GM19463 (cell line): ENCODE measurements around the gene SESN2.

Experiments used
- ATAC-seq: cut with Tn5 transposase; IDR thresholded peaks from one replicate; pipeline ENCODE4 v1.9.1; 2021; ENCODE audit warnings: mild to moderate bottlenecking, moderate library complexity; ENCODE audit not compliant: unreplicated experiment

The SESN2 gene, protein sequence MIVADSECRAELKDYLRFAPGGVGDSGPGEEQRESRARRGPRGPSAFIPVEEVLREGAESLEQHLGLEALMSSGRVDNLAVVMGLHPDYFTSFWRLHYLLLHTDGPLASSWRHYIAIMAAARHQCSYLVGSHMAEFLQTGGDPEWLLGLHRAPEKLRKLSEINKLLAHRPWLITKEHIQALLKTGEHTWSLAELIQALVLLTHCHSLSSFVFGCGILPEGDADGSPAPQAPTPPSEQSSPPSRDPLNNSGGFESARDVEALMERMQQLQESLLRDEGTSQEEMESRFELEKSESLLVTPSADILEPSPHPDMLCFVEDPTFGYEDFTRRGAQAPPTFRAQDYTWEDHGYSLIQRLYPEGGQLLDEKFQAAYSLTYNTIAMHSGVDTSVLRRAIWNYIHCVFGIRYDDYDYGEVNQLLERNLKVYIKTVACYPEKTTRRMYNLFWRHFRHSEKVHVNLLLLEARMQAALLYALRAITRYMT

DNA sequence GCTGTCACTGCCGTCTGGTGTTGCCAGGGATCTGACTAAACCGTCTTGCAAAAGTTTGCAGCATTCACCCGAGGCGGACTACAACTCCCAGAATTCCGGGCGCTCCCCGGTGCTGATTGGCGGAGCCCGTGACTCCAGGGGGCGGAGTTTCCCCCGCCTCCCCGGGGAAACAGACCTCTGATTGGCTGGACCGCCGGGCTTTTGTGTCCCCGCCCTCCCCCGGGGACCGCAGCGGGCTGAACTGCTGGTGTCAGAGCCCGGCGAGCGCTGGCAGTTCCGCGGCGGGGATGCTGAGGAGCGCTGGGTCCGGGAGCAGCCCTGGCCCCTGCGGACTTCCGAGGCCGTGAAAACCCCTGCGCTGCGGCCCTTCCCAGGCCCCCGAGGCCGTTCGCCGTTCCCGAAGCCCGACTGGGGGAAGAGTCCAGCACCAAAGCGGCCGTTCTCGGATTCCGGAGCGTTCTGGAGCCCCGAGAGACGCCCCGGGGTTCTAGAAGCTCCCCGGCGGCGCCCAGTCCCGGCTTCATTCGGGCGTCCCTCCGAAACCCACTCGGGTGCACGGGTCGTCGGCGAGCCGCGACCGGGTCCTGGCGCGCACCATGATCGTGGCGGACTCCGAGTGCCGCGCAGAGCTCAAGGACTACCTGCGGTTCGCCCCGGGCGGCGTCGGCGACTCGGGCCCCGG, at the start of gene SESN2:
Gene SESN2, plus strand, starts transcription at position 267 of the 682 bp plus-strand sequence. Its CDS starts 330 bp downstream, at position 597.
- ATAC-seq = peak; percentile 94

GRCh38 chr1:28209700-28210099, 49.6 kb upstream of the SESN2 start:
- ATAC-seq = no peak

DNA sequence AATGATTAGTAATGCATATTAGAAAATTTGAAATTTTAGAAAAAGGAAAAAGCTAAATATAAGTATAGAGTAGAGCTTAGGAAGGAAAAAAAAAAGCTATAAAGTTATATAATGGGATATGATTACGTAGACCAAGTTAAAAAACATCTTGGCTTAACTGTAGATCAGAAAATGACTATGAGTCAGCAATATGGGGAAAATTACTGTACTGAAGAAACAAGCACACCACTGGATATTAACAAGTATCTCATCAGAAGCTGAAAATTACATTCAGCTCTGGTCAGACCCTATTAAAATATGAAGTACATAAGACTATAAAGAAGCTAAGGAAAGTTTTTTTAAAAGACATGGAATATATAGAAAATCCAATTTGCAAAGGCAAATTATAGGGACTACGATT, 46.0 kb upstream of the SESN2 start:
- no peak for ATAC-seq

DNA sequence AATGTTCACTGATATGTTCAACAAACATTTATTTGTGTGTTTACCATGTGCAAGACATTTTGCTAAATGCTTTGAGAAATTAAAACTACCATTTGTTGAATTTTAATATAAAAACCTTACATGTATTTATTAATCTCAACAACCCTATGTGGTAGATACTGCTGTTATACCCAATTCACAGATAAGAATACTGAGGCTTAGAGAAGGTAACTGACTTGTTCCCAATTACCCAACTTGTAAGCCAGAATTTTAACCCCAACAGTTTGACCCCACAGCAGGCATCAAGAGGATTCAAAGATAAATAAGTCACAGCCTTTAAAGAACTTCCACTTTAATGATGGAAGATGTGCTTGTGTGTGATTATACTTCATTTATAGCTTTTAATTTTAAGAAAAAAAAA, 30.2 kb upstream of the SESN2 start:
- ATAC-seq = no peak

- no peak for ATAC-seq
Measured at GRCh38 chr1:28229996-28230395, 29.3 kb upstream of the SESN2 start.

DNA sequence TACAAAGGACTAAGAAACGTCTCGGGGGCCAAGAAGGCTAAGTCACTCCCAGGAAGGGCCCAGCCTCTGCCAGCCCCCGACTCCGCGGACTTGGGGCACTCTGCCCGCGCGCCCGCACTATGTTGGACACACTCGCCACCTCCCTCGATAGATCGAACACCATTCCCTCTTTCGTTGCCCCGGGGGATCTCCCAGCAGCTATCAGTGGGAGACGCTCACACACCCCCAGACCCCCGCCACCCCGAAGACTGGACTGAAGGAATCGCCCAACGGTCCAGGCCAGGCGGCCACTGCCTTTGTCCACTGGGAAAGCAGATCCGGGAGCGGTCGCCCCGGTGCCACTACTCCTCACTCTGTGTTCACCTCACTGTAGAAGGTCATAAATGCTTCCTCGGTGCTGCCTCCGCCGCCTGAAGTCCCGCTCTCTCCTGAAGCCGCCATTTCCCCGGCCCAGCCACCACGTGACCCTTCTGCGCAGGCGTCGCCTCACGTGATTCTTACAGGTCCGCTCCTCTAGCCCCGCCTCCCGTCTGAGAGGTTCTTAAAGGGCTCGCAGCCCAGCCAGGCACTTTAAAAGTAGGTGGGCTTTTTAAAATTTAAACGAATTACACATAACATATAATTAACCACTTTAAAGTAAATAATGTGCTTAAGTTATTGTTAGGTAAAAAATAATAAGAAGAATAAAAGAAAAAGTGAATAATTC, 26.6 kb upstream of the SESN2 start, which contains the start of gene DNAJC8:
Gene DNAJC8, minus strand, starts transcription at position 472 of the 706 bp plus-strand sequence. Its CDS starts 31 bp downstream, at position 441.
- ATAC-seq = no peak

DNA sequence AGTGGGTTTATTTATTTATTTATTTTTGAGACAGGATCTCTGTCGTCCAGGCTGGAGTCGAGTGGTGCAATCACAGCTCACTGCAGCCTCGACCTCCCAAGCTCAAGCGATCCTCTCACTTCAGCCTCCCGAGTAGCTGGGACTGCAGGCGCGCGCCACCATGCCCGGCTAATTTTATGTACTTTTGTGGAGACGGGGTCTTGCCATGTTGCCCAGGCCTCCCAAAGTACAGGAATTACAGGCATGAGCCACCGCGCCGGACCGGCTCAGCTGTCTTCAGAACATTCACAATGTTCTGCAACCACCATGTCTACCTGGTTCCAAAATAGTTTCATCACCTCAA, 26.1 kb upstream of the SESN2 start:
- no peak for ATAC-seq

DNA sequence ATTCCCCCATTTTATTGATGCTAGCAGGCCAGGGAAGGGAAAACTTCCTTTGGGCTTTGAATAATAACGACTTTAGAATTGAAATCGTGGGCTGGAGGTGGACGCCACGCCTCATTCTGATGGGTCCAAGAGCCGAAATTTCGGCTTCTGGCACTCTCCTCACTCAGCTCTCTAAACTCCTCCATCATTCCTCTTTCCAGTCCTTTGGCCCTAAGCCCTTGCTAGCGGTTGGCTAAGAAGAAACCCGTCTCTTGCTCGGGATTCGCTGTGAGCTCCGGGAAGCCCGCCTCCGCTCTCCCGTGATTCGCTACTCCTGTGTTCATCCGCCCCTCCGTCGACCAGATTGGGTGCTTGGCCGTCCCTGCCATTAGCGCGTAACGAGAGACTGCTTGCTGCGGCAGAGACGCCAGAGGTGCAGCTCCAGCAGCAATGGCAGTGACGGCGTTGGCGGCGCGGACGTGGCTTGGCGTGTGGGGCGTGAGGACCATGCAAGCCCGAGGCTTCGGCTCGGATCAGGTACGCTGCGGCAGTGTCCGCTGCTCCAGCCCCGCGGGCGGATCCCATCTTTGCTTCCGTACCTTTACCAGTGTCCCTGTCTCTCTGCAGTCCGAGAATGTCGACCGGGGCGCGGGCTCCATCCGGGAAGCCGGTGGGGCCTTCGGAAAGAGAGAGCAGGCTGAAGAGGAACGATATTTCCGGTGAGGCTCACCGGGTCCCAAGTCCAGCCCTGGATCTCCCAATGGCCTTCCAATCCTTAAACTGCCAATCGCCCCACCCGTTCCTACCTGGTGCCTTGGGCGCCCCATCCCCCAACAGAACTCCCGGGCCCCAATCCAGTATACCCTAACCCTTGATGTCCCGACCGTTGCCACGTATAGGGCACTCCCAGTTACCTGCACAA, 23.3 kb upstream of the SESN2 start, which contains the start of gene ATP5IF1:
Gene ATP5IF1, plus strand, starts transcription at position 370 of the 901 bp plus-strand sequence. Its CDS starts 60 bp downstream, at position 430.
- ATAC-seq = peak; percentile 90

DNA sequence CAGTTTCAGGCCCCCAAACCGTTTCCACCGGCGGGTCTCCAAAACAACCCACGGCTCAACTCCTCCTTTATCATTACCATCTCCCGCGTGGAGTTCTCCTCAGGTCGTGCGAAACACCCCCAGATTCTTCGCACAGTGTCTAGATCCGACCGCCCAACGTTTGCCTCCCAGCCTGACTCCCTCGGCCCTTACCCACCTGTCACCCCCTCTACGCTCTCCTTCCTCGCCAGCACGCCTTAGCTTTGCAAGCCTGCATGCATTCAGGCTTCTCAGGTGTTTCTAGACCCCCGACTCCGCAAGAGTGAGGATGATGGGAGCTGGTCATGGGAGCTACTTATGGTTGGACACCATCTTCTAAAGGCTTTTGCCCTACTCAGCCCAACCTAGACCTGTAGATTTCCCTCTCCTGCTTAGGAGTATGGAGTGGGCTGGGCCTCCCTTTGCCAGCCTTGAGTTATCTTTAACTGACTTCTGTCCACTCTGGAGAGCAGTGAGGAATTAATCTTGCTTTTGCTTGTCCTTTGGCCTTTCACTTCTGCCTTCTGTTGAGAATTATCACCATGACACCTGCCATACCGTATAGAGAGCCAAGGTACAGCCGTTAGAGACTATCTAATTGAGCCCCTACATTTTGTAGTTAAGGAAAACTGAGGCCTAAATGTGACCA, 22.5 kb upstream of the SESN2 start:
- no peak for ATAC-seq

- ATAC-seq = no peak
Measured at GRCh38 chr1:28239004-28239403, 20.3 kb upstream of the SESN2 start.

DNA sequence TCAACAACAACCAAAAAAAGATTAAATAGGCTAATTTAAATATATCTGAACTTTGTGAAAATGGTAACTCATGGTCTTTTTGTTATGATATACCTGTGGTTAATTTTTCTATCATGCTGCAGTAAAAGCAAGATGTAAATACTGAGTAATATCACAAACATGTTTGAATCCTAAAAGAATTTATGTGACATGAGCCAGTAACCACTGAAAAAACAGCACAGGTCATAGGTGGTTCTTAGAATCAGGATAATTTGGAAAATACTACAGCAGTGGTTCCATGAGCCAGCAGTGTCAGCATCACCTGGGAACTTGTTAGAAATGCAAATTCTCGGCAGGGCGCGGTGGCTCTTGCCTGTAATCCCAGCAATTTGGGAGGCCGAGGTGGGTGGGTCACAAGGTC, 19.3 kb upstream of the SESN2 start:
- ATAC-seq = no peak

DNA sequence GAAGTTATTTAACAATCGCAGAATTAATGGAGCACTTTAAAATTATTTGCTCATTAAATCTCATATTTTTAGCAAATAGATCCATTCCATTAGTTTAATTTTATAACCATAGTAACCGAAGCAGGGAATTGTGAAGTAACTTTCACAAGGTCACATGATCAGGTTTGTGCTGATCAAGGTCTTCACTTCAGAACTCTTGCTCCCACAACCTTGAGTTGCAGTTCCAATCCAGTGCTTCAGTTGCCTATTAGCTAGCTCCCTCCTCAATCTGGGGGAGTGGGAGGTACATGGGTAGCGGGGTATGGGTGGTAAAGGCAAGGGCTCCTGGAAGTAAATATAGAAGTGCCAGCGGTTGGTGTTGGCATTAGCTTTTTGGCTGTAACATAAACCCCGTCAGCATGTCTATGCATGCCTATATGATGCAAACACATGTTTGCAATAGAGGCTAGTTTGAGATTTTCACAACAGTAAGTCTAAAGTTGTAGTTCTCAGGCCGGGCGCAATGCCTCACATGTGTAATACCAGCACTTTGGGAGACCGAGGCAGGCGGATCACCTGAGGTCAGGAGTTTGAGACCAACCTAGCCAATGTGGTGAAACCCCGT, 17.6 kb upstream of the SESN2 start:
- no peak for ATAC-seq

DNA sequence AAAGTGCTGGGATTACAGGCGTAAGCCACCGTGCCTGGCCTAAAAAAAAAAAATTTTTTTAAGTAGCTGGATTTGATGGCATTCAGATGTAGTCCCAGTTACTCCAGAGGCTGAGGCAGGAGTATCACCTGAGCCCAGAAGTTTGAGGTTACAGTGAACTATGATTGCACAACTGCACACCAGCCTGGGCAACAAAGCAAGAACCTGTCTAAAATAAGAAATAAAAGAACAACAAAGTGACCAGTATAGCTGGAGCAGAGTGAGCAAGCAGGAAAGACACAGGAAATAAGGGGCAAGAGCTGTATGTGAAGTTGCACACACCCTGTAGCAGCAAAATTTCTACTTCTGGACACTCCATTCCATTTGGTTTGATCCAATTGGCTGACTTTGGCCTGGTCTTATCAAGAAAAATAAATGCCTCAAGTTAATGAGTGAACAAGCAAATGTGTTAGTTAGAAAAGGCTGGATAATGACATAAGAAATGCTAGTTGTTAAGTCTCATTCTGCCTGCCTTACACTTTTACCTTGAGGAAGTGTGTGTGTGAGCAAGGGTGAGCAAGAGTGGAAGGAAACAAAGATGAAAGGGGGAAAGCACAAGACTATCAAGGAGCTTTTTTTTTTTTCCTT, 15.5 kb upstream of the SESN2 start:
- no peak for ATAC-seq

DNA sequence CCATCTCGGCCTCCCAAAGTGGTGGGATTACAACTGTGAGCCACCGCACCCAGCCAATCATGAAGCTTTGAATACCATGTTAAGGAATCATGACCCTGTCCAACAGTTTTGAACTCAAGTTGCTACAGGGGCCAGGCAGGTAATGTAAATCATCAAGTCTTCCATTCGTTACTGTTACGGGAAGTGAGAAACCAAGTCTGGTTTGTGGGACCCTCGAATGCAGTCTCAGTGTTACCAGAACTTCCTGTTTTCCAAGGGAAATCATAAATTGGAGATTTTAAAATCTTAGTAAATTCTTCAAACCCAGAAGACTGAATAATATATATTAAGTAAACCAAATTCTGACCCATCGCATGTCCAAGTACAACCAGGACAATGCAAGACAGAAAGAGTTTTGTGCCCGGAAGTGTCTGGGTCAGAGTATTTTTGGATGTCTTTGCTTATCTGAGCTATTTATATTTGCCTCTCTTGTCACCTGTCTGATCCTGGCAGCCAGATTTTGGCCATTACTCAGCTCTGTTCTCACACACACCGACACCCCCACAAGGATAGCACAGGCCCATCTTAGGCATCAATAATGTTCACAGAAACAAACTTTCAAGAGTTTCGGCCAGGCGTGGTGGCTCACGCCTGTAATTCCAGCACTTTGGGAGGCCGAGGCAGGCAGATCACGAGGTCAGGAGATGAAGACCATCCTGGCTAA, 14.6 kb upstream of the SESN2 start:
- no peak for ATAC-seq

GRCh38 chr1:28246427-28246832, 12.9 kb upstream of the SESN2 start:
- no peak for ATAC-seq

DNA sequence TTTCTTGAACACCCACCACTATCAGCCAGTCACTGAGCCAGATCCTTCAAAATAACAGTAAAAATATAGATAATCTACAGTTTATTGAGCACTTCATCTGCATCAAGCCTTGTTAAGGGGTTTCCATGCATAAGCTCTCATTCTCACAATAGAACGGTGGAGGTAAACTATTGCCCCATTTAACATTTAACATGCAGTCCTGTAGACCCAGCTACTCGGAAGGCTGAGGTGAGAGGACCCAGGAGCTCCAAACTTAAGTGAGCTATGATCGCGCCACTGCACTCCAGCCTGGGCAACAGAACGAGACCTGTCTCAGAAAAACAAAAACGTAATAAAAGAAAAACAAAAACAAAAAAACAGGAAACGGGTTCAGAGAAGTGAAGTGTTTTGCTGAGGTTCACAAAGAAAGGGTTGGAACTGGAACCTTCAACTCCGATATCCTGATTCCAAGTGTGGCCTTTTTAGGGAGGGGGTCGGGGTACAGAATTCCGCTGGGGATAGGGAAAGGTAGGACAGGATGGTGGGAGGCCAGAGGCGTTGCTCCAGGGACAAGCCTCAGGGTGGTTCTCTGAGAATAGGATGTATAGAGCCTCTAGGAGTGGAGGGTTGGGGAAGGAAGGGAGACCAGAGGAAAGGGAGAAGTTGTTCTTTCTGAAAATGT, 11.6 kb upstream of the SESN2 start:
- no peak for ATAC-seq

GRCh38 chr1:28248273-28249012, 10.9 kb upstream of the SESN2 start:
- no peak for ATAC-seq
